Lung microvascular endothelial cell (primary cell): Measurements from ENCODE around the gene POU2F2. TPM values are rescaled to one million over a fixed set of nuclear protein-coding genes. Genes with fewer than 3 reads are reported as not detected.

ENCODE experiments used
- DNase-seq, 2 donors: peaks; one replicate each; pipeline versions ENCODE4 v3.0.0 to v3.0.0-alpha.2; 2010; ENCODE audit warnings: low read depth in 2 of 2
- total RNA-seq: library from RNA; depleted of rRNA; stranded (reverse); fragments of >200 nt; gene quantifications from 2 replicates; pipeline ENCODE4 v1.2.1, GENCODE V29; 2014

POU2F2 gene
- total RNA-seq, 1 donor from 2014 or later: 0.20 TPM

DNA sequence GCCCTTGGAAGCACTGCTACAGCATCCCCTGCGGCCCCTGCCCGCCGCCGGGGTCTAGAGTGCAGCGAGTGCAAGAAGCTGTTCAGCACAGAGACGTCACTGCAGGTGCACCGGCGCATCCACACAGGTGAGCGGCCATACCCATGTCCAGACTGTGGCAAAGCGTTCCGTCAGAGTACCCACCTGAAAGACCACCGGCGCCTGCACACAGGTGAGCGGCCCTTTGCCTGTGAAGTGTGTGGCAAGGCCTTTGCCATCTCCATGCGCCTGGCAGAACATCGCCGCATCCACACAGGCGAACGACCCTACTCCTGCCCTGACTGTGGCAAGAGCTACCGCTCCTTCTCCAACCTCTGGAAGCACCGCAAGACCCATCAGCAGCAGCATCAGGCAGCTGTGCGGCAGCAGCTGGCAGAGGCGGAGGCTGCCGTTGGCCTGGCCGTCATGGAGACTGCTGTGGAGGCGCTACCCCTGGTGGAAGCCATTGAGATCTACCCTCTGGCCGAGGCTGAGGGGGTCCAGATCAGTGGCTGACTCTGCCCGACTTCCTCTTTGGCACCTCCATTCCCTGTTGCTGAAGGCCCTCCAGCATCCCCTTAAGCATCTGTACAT lies 51.4 kb downstream of the POU2F2 start:
- no peak for DNase-seq

DNA sequence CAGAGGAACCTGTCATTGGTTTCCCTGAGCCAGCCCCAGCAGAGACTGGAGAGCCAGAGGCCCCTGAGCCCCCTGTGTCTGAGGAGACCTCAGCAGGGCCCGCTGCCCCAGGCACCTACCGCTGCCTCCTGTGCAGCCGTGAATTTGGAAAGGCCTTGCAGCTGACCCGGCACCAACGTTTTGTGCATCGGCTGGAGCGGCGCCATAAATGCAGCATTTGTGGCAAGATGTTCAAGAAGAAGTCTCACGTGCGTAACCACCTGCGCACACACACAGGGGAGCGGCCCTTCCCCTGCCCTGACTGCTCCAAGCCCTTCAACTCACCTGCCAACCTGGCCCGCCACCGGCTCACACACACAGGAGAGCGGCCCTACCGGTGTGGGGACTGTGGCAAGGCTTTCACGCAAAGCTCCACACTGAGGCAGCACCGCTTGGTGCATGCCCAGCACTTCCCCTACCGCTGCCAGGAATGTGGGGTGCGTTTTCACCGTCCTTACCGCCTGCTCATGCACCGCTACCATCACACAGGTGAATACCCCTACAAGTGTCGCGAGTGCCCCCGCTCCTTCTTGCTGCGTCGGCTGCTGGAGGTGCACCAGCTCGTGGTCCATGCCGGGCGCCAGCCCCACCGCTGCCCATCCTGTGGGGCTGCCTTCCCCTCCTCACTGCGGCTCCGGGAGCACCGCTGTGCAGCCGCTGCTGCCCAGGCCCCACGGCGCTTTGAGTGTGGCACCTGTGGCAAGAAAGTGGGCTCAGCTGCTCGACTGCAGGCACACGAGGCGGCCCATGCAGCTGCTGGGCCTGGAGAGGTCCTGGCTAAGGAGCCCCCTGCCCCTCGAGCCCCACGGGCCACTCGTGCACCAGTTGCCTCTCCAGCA lies 52.1 kb downstream of the POU2F2 start:
- DNase-seq: no peak

DNA sequence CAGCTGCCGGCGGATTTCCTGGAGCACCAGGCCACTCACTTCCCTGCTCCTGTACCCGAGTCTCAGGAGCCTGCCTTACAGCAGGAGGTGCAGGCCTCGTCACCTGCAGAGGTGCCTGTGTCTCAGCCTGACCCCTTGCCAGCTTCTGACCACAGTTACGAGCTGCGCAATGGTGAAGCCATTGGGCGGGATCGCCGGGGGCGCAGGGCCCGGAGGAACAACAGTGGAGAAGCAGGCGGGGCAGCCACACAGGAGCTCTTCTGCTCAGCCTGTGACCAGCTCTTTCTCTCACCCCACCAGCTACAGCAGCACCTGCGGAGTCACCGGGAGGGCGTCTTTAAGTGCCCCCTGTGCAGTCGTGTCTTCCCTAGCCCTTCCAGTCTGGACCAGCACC lies 53.0 kb downstream of the POU2F2 start:
- no peak for DNase-seq

DNA sequence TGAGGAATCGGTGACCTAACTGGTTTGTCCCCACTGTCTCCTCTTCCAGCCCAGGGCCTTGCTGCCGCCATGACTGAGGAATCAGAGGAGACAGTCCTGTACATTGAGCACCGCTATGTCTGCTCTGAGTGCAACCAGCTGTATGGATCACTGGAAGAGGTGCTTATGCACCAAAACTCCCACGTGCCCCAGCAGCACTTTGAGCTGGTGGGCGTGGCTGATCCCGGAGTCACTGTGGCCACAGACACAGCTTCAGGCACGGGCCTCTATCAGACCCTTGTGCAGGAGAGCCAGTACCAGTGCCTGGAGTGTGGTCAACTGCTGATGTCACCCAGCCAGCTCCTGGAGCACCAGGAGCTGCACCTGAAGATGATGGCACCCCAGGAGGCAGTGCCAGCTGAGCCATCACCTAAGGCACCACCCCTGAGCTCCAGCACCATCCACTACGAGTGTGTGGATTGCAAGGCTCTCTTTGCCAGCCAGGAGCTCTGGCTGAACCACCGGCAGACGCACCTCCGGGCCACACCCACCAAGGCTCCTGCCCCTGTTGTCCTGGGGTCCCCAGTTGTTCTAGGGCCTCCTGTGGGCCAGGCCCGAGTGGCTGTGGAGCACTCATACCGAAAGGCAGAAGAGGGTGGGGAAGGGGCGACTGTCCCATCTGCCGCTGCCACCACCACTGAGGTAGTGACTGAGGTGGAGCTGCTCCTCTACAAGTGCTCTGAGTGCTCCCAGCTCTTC lies 53.5 kb downstream of the POU2F2 start:
- no peak for DNase-seq

DNA sequence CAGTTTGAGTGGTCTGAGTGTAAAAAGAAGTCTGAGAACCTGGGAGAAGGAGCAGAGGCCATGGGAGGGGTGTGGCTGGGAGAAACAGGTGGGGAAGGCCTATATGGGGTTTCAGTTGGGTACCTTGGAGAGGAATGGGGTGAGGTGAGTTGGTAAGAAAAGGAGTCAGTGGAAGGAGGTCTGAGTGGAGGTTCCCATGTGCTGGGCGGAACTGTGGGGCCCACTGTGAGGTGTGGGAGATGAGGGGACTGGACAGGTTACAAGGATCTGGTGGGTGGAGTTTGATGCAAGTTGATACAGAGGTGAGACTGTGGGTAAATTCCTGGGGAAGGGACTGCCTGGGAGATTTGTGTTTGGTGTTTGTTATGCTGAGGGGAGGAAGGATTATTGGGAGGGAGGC lies 54.2 kb downstream of the POU2F2 start:
- DNase-seq: no peak

DNA sequence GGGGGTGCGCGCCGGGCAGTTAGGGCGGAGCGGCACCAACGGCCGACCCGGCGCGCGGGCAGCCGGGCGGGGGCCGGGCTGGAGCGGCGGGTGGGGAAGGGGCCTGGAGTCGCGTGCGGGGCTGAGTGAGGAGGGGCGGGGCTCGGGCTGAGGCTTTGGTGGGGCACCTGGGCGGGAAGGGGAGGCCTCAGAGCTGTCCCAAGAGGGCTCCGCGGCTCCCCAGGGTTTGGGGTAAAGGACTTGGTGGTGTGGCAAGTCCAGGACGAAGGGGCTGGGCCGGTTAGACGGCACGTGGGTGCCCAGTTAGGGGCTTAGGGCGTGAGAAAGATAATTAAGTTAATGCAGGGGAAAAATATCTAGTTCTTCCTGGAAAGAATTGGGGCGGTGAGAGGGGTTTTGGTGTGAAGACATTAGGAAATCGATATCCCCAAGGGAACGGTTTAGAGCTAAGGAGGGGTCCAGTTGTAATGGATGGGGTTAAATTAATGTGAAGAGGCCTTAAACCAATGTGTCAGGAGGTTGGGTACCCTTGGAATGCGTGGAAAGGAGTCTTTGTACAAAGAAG lies 55.8 kb downstream of the POU2F2 start:
- DNase-seq: no peak

- DNase-seq: peak; percentile 100
Measured at GRCh38 chr19:42075616-42076379, 56.4 kb downstream of the POU2F2 start, which contains the start of gene ZNF574. TSS of gene ZNF574 (plus strand) at chr19:42076166. CDS start at chr19:42078607, 2,441 bp downstream.

DNA sequence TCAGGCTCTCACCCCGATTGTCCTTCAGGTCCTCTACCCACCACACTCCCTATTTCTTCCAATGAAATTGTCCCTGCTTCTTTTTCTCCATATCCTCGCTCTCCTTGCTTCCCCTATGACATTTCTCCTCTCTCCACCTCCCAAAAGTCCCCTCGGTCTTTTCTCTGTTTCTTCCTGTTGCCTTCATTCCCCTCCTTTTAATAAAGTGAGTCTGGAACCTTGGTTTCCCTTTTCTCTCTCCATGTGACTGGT lies 57.0 kb downstream of the POU2F2 start:
- no peak for DNase-seq

DNA sequence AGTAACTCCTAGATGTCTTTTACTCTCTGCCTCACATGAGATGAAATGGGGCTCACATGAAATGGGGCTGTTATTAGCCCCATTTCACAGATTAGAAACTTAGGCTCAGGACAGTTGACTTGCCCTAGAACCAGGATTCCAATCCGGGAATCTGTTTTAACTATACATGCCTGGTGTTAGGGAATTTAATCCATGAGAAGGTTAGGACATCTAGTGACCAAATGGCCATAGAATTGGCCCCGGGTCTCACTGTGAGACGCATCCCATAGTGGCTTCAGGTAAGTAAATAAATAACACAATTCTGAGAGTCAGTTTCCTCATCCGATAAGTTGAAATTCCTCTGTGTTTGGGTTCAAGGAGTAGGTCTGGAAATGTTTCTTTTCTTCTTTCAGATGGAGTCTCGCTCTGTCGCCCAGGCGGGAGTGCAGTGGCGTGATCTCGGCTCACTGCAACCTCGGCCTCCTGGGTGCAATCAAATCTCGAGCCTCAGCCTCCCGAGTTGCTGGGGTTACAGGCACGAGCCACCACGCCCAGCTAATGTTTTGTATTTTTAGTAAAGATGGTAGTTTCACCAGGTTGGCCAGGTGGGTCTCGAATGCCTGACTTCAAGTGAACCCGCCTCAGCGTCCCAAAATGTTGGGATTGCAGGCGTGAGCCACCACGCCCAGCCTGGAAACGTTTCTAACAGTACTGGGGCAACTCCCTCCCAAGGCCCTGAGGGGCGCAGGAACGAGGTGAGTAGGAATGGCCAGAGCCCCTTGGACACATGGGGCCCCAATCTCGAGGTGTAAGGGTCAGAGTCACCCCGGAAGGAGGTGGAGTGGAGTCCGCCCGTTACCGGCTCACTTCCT lies 57.5 kb downstream of the POU2F2 start:
- DNase-seq: no peak

GRCh38 chr19:42071247-42071646 lies 61.0 kb downstream of the POU2F2 start:
- no peak for DNase-seq

DNA sequence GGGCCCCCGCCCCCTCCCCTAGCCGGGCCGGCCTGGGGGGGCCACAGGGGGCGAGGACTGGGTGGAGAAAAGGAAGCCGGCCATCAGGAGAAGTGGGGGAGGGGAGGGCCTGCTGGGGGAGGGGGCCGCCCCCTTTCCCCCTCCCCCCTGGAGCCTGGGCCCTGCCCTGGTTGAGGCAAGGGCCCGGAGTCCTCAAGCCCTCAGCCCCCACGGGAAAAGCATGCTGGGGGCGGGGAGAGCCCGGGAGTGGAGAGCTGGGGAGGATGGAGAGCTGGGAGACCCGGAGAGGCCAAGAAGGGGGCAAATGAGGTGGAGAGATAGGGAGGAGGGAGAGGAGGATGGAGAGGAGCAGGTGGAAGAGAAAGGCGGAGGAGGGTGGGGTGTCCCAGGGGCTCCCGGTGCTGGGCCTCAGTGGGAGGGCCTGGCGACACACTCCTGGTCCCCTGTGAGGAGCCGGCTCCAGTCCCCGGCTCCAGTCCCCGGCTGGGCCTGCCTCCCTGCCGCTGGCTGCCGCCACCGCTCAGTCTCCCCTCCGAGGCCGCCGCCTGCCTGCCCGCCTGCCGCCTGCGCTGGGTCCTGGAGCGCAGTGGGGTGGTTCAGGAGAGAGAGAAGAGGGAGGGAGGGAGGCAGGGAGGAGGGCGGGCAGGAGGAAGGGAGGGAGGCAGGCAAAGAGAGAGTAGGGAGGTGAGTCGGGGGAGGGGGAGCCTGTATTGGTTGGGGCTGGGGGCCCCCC lies 62.5 kb downstream of the POU2F2 start, which contains the start of gene GRIK5:
GRIK5 (minus strand) TSS at position 588 of the 733 bp plus-strand sequence. CDS start 4,436 bp downstream, outside the sequence.
- no peak for DNase-seq

DNA sequence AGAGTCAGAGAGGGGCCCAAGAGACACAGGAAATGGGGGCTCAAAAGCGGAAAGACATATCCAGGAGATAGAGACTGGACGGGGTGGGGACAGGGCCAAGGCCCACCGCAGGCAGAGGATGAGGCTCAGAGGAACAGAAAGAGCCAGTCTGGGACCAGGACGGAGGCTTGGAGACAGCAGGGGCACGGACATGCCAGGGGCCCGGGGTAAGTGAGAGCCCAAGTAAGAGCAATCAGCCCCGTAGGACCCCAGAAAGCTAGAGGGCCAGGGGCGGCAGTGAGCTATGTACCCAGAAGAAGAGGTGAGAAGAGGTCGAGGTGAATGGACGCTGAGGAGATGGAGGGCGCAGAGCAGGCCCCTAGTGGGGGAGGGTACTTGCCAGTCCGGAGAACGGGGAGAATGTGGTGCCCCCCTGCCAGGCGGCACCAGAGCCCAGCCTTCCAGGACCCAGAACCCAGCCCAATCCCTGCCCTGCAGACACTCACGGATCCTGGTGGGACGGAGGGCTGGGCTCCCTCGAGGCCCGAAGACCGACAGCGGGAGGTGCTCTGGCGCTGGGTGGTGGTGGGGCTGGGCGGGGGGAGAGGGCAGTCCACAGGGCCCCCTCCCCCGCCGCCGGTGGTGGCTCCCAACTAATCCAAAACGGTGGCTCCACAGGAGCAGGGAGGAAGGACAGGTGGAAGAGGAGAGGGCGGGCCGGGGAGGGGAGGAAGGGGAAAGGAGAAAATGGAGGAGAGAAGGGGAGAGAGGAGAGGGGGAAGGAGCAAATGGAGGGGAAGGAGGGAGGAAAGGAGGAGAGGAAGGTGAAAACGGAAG lies 63.3 kb downstream of the POU2F2 start:
- DNase-seq: no peak

GRCh38 chr19:42068361-42068755 lies 63.9 kb downstream of the POU2F2 start:
- DNase-seq: no peak

- DNase-seq: no peak
Measured at GRCh38 chr19:42067315-42067888, 64.8 kb downstream of the POU2F2 start.

- DNase-seq: peak in 1 of 2 donors; percentile 35
Measured at GRCh38 chr19:42066075-42066754, 66.0 kb downstream of the POU2F2 start.

GRCh38 chr19:42065511-42065910 lies 66.7 kb downstream of the POU2F2 start:
- DNase-seq: no peak

- no peak for DNase-seq
Measured at GRCh38 chr19:42065051-42065450, 67.2 kb downstream of the POU2F2 start.

GRCh38 chr19:42064432-42064831 lies 67.8 kb downstream of the POU2F2 start:
- DNase-seq: no peak
